ENCODE measurements around the gene DHRS7B. TPM values are rescaled to one million over a fixed set of nuclear protein-coding genes. Genes with fewer than 3 reads are reported as not detected.

Gene DHRS7B
- total and polyA plus RNA-seq, 4 donors: 14.3 to 21.9 (median 18.7) TPM

DNA sequence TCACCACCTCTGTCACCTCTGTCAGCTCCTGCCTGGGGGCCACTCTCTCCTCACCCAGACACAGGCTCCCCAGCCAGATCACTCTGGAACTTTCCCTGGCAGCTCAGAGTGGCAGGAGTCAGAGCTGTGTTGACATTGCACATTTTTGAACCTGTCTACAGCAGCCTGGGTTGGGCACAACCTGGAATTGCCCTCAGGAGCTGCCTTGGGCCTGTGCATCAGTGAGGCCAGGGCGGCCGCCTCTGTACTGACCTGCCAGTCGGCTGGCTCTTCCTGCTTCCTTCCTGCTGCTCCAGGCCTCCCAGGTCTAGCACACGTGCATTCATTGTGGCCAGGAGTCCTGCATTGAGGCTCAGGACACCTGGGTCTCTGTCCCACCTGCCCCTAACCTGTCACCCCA, 101.3 kb downstream of the DHRS7B start:
- DNase-seq (ENCODE audit: low spot score): no peak
- Histone ChIP-seq H3K4me1 (ENCODE audit: control insufficient read depth in 4 of 4, insufficient read depth in 4 of 4, low read length in 3 of 4) (no peaks in the 10 kb centered on the region), H3K27me3 (ENCODE audit: control insufficient read depth in 4 of 4, insufficient read depth in 4 of 4, low read length in 3 of 4) (no peaks in the 10 kb centered on the region), H3K9me3 (ENCODE audit: control insufficient read depth in 4 of 4, low read length in 3 of 4) (peaks cover 0 to 2% (median 0%) of the 10 kb centered on the region in 4 donors), H3K36me3 (ENCODE audit: control insufficient read depth in 4 of 4, insufficient read depth in 3 of 4, low read depth in 1 of 4, low read length in 3 of 4) (no peaks in the 10 kb centered on the region), H3K27ac (ENCODE audit: low read depth in 1 of 2, low read length in 2 of 2) (no peak overlapping the region), H3K9ac (ENCODE audit: low read depth in 1 of 2, low read length in 2 of 2) (no peak overlapping the region), H3K4me3 (ENCODE audit: low read depth in 1 of 3, low read length in 3 of 3) (no peak overlapping the region)
- 82% methylated on average over 4 of the region's 4 CpGs for WGBS
- TF ChIP-seq GABPA (IDR thresholded peaks at IDR 0.05 in 1 of 2, conservative IDR thresholded peaks at IDR 0.05 in 1 of 2) (no peak), NR2F2 (IDR thresholded peaks at IDR 0.05) (no peak), SP1 (IDR thresholded peaks at IDR 0.05) (no peak), YY1 (IDR thresholded peaks at IDR 0.05) (no peak), RXRA (IDR thresholded peaks at IDR 0.05) (no peak), TAF1 (conservative IDR thresholded peaks at IDR 0.05) (no peak), FOXA1 (IDR thresholded peaks at IDR 0.05) (no peak), RAD21 (IDR thresholded peaks at IDR 0.05) (no peak), HNF4A (conservative IDR thresholded peaks at IDR 0.05) (no peak), EGR1 (IDR thresholded peaks at IDR 0.05; ENCODE audit: low read depth in 2 of 2) (no peak), HNF4G (IDR thresholded peaks at IDR 0.05) (no peak), JUND (IDR thresholded peaks at IDR 0.05) (no peak), FOXA2 (IDR thresholded peaks at IDR 0.05) (no peak)
- TF ChIP-seq, protein P1, sequence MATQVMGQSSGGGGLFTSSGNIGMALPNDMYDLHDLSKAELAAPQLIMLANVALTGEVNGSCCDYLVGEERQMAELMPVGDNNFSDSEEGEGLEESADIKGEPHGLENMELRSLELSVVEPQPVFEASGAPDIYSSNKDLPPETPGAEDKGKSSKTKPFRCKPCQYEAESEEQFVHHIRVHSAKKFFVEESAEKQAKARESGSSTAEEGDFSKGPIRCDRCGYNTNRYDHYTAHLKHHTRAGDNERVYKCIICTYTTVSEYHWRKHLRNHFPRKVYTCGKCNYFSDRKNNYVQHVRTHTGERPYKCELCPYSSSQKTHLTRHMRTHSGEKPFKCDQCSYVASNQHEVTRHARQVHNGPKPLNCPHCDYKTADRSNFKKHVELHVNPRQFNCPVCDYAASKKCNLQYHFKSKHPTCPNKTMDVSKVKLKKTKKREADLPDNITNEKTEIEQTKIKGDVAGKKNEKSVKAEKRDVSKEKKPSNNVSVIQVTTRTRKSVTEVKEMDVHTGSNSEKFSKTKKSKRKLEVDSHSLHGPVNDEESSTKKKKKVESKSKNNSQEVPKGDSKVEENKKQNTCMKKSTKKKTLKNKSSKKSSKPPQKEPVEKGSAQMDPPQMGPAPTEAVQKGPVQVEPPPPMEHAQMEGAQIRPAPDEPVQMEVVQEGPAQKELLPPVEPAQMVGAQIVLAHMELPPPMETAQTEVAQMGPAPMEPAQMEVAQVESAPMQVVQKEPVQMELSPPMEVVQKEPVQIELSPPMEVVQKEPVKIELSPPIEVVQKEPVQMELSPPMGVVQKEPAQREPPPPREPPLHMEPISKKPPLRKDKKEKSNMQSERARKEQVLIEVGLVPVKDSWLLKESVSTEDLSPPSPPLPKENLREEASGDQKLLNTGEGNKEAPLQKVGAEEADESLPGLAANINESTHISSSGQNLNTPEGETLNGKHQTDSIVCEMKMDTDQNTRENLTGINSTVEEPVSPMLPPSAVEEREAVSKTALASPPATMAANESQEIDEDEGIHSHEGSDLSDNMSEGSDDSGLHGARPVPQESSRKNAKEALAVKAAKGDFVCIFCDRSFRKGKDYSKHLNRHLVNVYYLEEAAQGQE (IDR thresholded peaks at IDR 0.05): no peak
- TF ChIP-seq, protein P2, sequence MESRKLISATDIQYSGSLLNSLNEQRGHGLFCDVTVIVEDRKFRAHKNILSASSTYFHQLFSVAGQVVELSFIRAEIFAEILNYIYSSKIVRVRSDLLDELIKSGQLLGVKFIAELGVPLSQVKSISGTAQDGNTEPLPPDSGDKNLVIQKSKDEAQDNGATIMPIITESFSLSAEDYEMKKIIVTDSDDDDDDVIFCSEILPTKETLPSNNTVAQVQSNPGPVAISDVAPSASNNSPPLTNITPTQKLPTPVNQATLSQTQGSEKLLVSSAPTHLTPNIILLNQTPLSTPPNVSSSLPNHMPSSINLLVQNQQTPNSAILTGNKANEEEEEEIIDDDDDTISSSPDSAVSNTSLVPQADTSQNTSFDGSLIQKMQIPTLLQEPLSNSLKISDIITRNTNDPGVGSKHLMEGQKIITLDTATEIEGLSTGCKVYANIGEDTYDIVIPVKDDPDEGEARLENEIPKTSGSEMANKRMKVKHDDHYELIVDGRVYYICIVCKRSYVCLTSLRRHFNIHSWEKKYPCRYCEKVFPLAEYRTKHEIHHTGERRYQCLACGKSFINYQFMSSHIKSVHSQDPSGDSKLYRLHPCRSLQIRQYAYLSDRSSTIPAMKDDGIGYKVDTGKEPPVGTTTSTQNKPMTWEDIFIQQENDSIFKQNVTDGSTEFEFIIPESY (IDR thresholded peaks at IDR 0.05): no peak
- TF ChIP-seq, protein P3, sequence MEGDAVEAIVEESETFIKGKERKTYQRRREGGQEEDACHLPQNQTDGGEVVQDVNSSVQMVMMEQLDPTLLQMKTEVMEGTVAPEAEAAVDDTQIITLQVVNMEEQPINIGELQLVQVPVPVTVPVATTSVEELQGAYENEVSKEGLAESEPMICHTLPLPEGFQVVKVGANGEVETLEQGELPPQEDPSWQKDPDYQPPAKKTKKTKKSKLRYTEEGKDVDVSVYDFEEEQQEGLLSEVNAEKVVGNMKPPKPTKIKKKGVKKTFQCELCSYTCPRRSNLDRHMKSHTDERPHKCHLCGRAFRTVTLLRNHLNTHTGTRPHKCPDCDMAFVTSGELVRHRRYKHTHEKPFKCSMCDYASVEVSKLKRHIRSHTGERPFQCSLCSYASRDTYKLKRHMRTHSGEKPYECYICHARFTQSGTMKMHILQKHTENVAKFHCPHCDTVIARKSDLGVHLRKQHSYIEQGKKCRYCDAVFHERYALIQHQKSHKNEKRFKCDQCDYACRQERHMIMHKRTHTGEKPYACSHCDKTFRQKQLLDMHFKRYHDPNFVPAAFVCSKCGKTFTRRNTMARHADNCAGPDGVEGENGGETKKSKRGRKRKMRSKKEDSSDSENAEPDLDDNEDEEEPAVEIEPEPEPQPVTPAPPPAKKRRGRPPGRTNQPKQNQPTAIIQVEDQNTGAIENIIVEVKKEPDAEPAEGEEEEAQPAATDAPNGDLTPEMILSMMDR (IDR thresholded peaks at IDR 0.05; ENCODE audit: low read depth, low read length, missing input control): no peak
- TF ChIP-seq, protein P4, sequence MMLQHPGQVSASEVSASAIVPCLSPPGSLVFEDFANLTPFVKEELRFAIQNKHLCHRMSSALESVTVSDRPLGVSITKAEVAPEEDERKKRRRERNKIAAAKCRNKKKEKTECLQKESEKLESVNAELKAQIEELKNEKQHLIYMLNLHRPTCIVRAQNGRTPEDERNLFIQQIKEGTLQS (IDR thresholded peaks at IDR 0.05): no peak
- TF ChIP-seq, protein P5, sequence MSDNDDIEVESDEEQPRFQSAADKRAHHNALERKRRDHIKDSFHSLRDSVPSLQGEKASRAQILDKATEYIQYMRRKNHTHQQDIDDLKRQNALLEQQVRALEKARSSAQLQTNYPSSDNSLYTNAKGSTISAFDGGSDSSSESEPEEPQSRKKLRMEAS (IDR thresholded peaks at IDR 0.05): no peak

Data from liver (tissue), 9 donors.